Stimulated activated CD4-positive, alpha-beta T cell treated with anti-CD3 and anti-CD28 coated beads, Interleukin-12 subunit alpha, Interleukin-12 subunit beta, amount 100 ng/mL, for 48 hours (primary cell): ENCODE data around the gene FBP1.

ENCODE experiments used
- DNase-seq, 3 donors: peaks; one replicate each; pipeline ENCODE4 v3.0.0-alpha.2; 2020; ENCODE audit warnings: low read depth in 2 of 3, low spot score in 1 of 3

The FBP1 gene

GRCh38 chr9:94657021-94657725, 17.9 kb upstream of the FBP1 start:
- DNase-seq, result no peak

- no peak for DNase-seq
Observed at GRCh38 chr9:94656200-94656599, 16.9 kb upstream of the FBP1 start.

- no peak for DNase-seq
Observed at GRCh38 chr9:94655739-94656138, 16.4 kb upstream of the FBP1 start.

- no peak for DNase-seq
Observed at GRCh38 chr9:94654165-94654894, 15.0 kb upstream of the FBP1 start.

GRCh38 chr9:94650949-94651348, 11.6 kb upstream of the FBP1 start:
- DNase-seq, result no peak

- no peak for DNase-seq
Observed at GRCh38 chr9:94649100-94649819, 9.9 kb upstream of the FBP1 start.

GRCh38 chr9:94648185-94648584, 8.9 kb upstream of the FBP1 start:
- DNase-seq, result no peak

GRCh38 chr9:94645901-94646300, 6.6 kb upstream of the FBP1 start:
- no peak for DNase-seq

GRCh38 chr9:94644543-94644942, 5.2 kb upstream of the FBP1 start:
- DNase-seq, result no peak

GRCh38 chr9:94643741-94644140, 4.4 kb upstream of the FBP1 start:
- DNase-seq, result no peak

GRCh38 chr9:94643176-94643575, 3.9 kb upstream of the FBP1 start:
- DNase-seq, result no peak

GRCh38 chr9:94642501-94642900, 3.2 kb upstream of the FBP1 start:
- DNase-seq, result no peak

- no peak for DNase-seq
Observed at GRCh38 chr9:94639999-94640376, 670 bp upstream of the FBP1 start.

- no peak for DNase-seq
Observed at GRCh38 chr9:94638335-94639060, 820 bp downstream of the FBP1 start.

- no peak for DNase-seq
Observed at GRCh38 chr9:94632737-94633136, 6.6 kb downstream of the FBP1 start.

- no peak for DNase-seq
Observed at GRCh38 chr9:94631599-94631998, 7.7 kb downstream of the FBP1 start.

GRCh38 chr9:94630833-94631232, 8.5 kb downstream of the FBP1 start:
- DNase-seq, result no peak

GRCh38 chr9:94630281-94630680, 9.0 kb downstream of the FBP1 start:
- DNase-seq, result no peak

GRCh38 chr9:94627287-94627686, 12.0 kb downstream of the FBP1 start:
- DNase-seq, result no peak

GRCh38 chr9:94625835-94626234, 13.5 kb downstream of the FBP1 start:
- no peak for DNase-seq

- no peak for DNase-seq
Observed at GRCh38 chr9:94624629-94625028, 14.7 kb downstream of the FBP1 start.

GRCh38 chr9:94623253-94623652, 16.1 kb downstream of the FBP1 start:
- DNase-seq, result peak in 1 of 3 donors; percentile 8
